SK-N-SH (cell line): ENCODE results near the gene MATN4. TPM values are rescaled to one million over a fixed set of nuclear protein-coding genes. Genes with fewer than 3 reads are reported as not detected.

Experiments used
- CTCF ChIA-PET: fragments of 300-600, 350-600 bp; formaldehyde crosslinking; extraction: SDS; loops from one replicate; lab custom pipeline; 2021; lab: Yijun Ruan, JAX
- POLR2A ChIA-PET: fragments of 350-600 bp; sonication (Branson Sonifier 250); formaldehyde crosslinking; extraction: SDS; loops from one replicate; lab custom pipeline; 2020; ENCODE audit warnings: antibody characterized with exemption, inconsistent platforms; lab: Yijun Ruan, JAX
- DNase-seq: peaks from one replicate; pipeline ENCODE4 v3.0.0; 2012
- H2AFZ ChIP-seq: fragments of 200-600 bp; sonication (generic); 2 replicates; pipeline ENCODE4 v1.8.1; 2016; ENCODE audit warnings: antibody characterized with exemption, mild to moderate bottlenecking, low read depth
- H3F3A ChIP-seq: fragments of 200-600 bp; sonication (generic); replicated peaks from 2 replicates; pipeline ENCODE3; 2016; ENCODE audit warnings: antibody characterized with exemption, mild to moderate bottlenecking; ENCODE audit not compliant: insufficient read depth
- H3K27ac ChIP-seq, 2 experiments: fragments of 200-500 bp in 1 of 2; fragments of 200-600 bp in 1 of 2; sonication (Bioruptor generic) in 1 of 2; sonication (generic), shearing (Covaris generic) in 1 of 2; 2 replicates each; pipeline versions ENCODE4 v1.5.1 to v1.6.1; 2014 to 2016; ENCODE audit warnings: low read depth in 2 of 2, inconsistent platforms in 1 of 2, low read length in 1 of 2, mild to moderate bottlenecking in 1 of 2, mixed read lengths in 1 of 2
- H3K27me3 ChIP-seq: fragments of 200-600 bp; sonication (generic), shearing (Covaris generic); 2 replicates; pipeline ENCODE4 v1.6.1; 2016; ENCODE audit warnings: mixed run types; ENCODE audit not compliant: insufficient read depth
- H3K36me3 ChIP-seq, 2 experiments: fragments of 200-500 bp in 1 of 2; fragments of 200-600 bp in 1 of 2; sonication (Bioruptor generic) in 1 of 2; sonication (generic) in 1 of 2; replicated peaks in 1 of 2; 2 replicates each; pipeline versions ENCODE3 to v1.5.1; 2014 to 2016; ENCODE audit warnings: low read length in 1 of 2, mild to moderate bottlenecking in 1 of 2; ENCODE audit not compliant: insufficient read depth in 2 of 2, control insufficient read depth in 1 of 2
- H3K4me1 ChIP-seq, 2 experiments: fragments of 200-500 bp in 1 of 2; fragments of 200-600 bp in 1 of 2; sonication (Bioruptor generic) in 1 of 2; sonication (generic), shearing (Covaris generic) in 1 of 2; 2 replicates each; pipeline versions ENCODE4 v1.5.1 to v1.6.1; 2014 to 2016; ENCODE audit warnings: low read depth in 1 of 2, low read length in 1 of 2, mixed run types in 1 of 2; ENCODE audit not compliant: insufficient read depth in 2 of 2, control insufficient read depth in 1 of 2
- H3K4me2 ChIP-seq: fragments of 200-600 bp; sonication (generic), shearing (Covaris generic); 2 replicates; pipeline ENCODE4 v1.6.1; 2017; ENCODE audit warnings: mixed run types
- H3K4me3 ChIP-seq, 2 experiments: fragments of 200-500 bp in 1 of 2; fragments of 200-600 bp in 1 of 2; sonication (Bioruptor generic) in 1 of 2; sonication (generic), shearing (Covaris generic) in 1 of 2; 2 replicates each; pipeline versions ENCODE4 v1.5.1 to v1.8.1; 2014 to 2016; ENCODE audit warnings: low read depth in 2 of 2, inconsistent platforms in 1 of 2, low read length in 1 of 2, mild to moderate bottlenecking in 1 of 2, mixed read lengths in 1 of 2, moderate library complexity in 1 of 2
- H3K79me2 ChIP-seq: fragments of 200-600 bp; sonication (generic); 2 replicates; pipeline ENCODE4 v1.8.1; 2017; ENCODE audit warnings: mild to moderate bottlenecking; ENCODE audit not compliant: insufficient read depth
- H3K9ac ChIP-seq: fragments of 200-600 bp; sonication (generic); 2 replicates; pipeline ENCODE4 v1.6.1; 2017; ENCODE audit warnings: mixed run types
- H3K9me2 ChIP-seq: fragments of 200-600 bp; sonication (generic); 2 replicates; pipeline ENCODE4 v1.6.1; 2017; ENCODE audit warnings: mixed run types
- H3K9me3 ChIP-seq: fragments of 200-600 bp; sonication (generic); 2 replicates; pipeline ENCODE4 v1.6.1; 2017; ENCODE audit warnings: mixed run types, mild to moderate bottlenecking, moderate library complexity
- H4K20me1 ChIP-seq: fragments of 200-600 bp; sonication (generic); 2 replicates; pipeline ENCODE4 v1.6.1; 2017; ENCODE audit warnings: mild to moderate bottlenecking, mixed run types; ENCODE audit not compliant: insufficient read depth
- CHD2 ChIP-seq: fragments of 150-350 bp; IDR thresholded peaks from 2 replicates; pipeline ENCODE4 v1.6.1; 2018; ENCODE audit warnings: low read length; ENCODE audit not compliant: partially characterized antibody
- CTCF ChIP-seq: fragments of 200-600 bp; sonication (generic); IDR thresholded peaks from 2 replicates; pipeline ENCODE4 v1.6.1; 2017; ENCODE audit warnings: antibody characterized with exemption, mild to moderate bottlenecking, moderate library complexity
- ELF1 ChIP-seq: IDR thresholded peaks from 2 replicates; pipeline ENCODE4 v1.4.0; 2012
- EZH2phosphoT487 ChIP-seq: fragments of 200-600 bp; sonication (generic); IDR thresholded peaks from 2 replicates; pipeline ENCODE4 v1.6.1; 2017; ENCODE audit warnings: low read depth, mixed run types, mild to moderate bottlenecking, antibody characterized with exemption, moderate library complexity, borderline replicate concordance
- FOSL2 ChIP-seq: IDR thresholded peaks from 2 replicates; pipeline ENCODE4 v1.4.0; 2012; ENCODE audit warnings: low read depth, mild to moderate bottlenecking, moderate library complexity, borderline replicate concordance
- GABPA ChIP-seq: IDR thresholded peaks from 2 replicates; pipeline ENCODE4 v1.4.0; 2012; ENCODE audit warnings: low read depth, mild to moderate bottlenecking
- GATA2 ChIP-seq: sonication (generic); formaldehyde crosslinking; IDR thresholded peaks from 2 replicates; pipeline ENCODE4 v1.5.0; 2020; ENCODE audit warnings: mild to moderate bottlenecking, missing genetic modification reagents
- MEF2A ChIP-seq: IDR thresholded peaks from 2 replicates; pipeline ENCODE4 v1.4.0; 2012; ENCODE audit warnings: low read depth, borderline replicate concordance
- NFIC ChIP-seq: IDR thresholded peaks from 2 replicates; pipeline ENCODE4 v1.4.0; 2012; ENCODE audit warnings: borderline replicate concordance
- NRF1 ChIP-seq: IDR thresholded peaks from 2 replicates; pipeline ENCODE4 v1.6.1; 2012; ENCODE audit warnings: low read depth, mild to moderate bottlenecking, low read length
- RCOR1 ChIP-seq: fragments of 150-350 bp; IDR thresholded peaks from 2 replicates; pipeline ENCODE4 v1.6.1; 2017; ENCODE audit warnings: antibody characterized with exemption, low read length
- REST ChIP-seq: IDR thresholded peaks from 2 replicates; pipeline ENCODE4 v1.6.1; 2012; ENCODE audit warnings: mild to moderate bottlenecking, low read depth, low read length, moderate library complexity
- RXRA ChIP-seq: IDR thresholded peaks from 2 replicates; pipeline ENCODE4 v1.4.0; 2012; ENCODE audit warnings: low read depth, mild to moderate bottlenecking, borderline replicate concordance
- SIN3A ChIP-seq: IDR thresholded peaks from 2 replicates; pipeline ENCODE4 v1.6.1; 2012; ENCODE audit warnings: low read depth, mild to moderate bottlenecking, low read length, moderate library complexity, borderline replicate concordance
- SMC3 ChIP-seq: IDR thresholded peaks from 2 replicates; pipeline ENCODE4 v1.6.1; 2012; ENCODE audit warnings: low read depth, low read length, improper control_type of control experiment
- TAF1 ChIP-seq: IDR thresholded peaks from 2 replicates; pipeline ENCODE4 v1.6.1; 2012; ENCODE audit warnings: low read depth, mild to moderate bottlenecking, low read length, moderate library complexity, borderline replicate concordance
- WGBS: methylation state at CpG from one replicate; pipeline ENCODE4 v1.1.6; 2017; ENCODE audit warnings: low lambda C conversion rate; 5-methylcytosine and 5-hydroxymethylcytosine counted together
- polyA plus RNA-seq, 3 experiments: library from polyadenylated mRNA; depleted of rRNA; stranded (reverse); fragments of >200 nt; gene quantifications; 2 replicates each; pipeline ENCODE4 v1.2.3, GENCODE V29; 2012

Gene MATN4
- polyA plus RNA-seq, 1 of the 3 experiments (the other 2 are of a cell fraction), result 0.16 TPM

DNA sequence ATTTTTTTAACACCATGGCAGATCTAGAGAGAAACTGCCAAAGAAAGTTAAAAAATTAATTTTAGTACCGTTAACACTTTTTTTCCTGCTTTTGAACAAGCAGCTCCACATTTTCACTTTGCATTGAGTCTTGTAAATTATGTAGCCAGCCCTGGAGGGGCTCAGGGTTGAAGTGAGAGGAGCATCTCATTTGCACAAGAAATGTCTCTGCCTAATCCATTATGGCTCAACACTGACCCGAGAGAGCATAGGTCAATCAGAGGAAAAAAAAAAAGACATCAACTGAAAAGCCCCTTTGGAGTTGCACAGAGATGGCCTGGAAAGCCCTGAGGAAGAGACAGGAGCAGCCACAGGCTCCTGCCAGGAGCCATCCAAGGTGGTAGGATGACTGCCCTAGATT lies 49.4 kb downstream of the MATN4 start:
- no peak overlapping the region for H3K9ac ChIP-seq
- no peak for DNase-seq
- no peaks in the 10 kb centered on the region for H3K9me3 ChIP-seq
- TF ChIP-seq GATA2 (CRISPR knock-in tag) (no peak), NRF1 (no peak), ELF1 (no peak), EZH2phosphoT487 (no peak), REST (no peak), NFIC (no peak), SIN3A (no peak), MEF2A (no peak), SMC3 (no peak), TAF1 (no peak), RXRA (no peak), CTCF (no peak), GABPA (no peak)
- no peak overlapping the region for H3K4me3 ChIP-seq
- H4K20me1 ChIP-seq, result no peaks in the 10 kb centered on the region
- H3K9me2 ChIP-seq, result no peaks in the 10 kb centered on the region
- H3K4me1 ChIP-seq, result no peaks in the 10 kb centered on the region
- H3K27ac ChIP-seq, result no peak overlapping the region
- ChIA-PET CTCF (no interaction called here), POLR2A (no interaction called here)
- no peaks in the 10 kb centered on the region for H3K36me3 ChIP-seq
- no peaks in the 10 kb centered on the region for H3K79me2 ChIP-seq
- H2AFZ ChIP-seq, result no peak overlapping the region
- peaks cover 35% of the 10 kb centered on the region for H3K27me3 ChIP-seq
- no peak overlapping the region for H3K4me2 ChIP-seq
- H3F3A ChIP-seq, result no peaks in the 10 kb centered on the region
- WGBS, result 6% methylated on average over 2 of the region's 2 CpGs

DNA sequence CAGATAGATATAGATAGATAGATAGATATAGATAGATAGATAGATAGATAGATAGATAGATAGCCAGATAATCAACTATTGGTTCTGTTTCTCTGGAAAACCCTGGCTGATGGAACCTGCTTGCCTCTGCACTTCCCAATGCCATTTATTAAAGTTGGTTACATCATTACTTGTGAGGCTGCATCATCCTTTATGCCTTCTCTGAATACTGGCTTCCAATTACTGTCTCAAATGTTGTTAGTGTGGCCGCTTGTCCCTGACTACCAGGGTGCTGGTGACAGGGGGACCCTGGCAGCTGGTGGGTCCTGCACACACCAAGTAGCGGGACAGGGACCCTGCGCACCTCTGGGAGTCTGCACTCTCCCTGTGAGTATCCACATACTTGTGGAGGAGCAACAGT lies 49.8 kb downstream of the MATN4 start:
- Histone ChIP-seq H3K4me2 (no peak overlapping the region), H3K9me3 (no peaks in the 10 kb centered on the region), H3K27ac (no peak overlapping the region), H3K4me1 (no peaks in the 10 kb centered on the region), H3K4me3 (no peak overlapping the region), H3K27me3 (peaks cover 39% of the 10 kb centered on the region), H2AFZ (no peak overlapping the region), H4K20me1 (no peaks in the 10 kb centered on the region), H3K9ac (no peak overlapping the region), H3K79me2 (no peaks in the 10 kb centered on the region), H3F3A (no peaks in the 10 kb centered on the region), H3K9me2 (no peaks in the 10 kb centered on the region), H3K36me3 (no peaks in the 10 kb centered on the region)
- DNase-seq, result no peak
- POLR2A ChIA-PET, result no interaction called here
- 25% methylated on average over 3 of the region's 3 CpGs for WGBS
- CTCF ChIA-PET, result no interaction called here
- no peak for TF ChIP-seq RCOR1
- no peak for TF ChIP-seq NFIC
- no peak for TF ChIP-seq CHD2
- no peak for TF ChIP-seq FOSL2
